Measurements from ENCODE around the gene GPR35.

- TF ChIP-seq CTCF (IDR thresholded peaks at IDR 0.05) (no peak), POLR2A (IDR thresholded peaks at IDR 0.05) (no peak)
These were observed 47.5 kb downstream of the GPR35 start for GRCh38 chr2:240672701-240673190.
